Left lung (tissue), 10 donors: Measurements from ENCODE around the gene ATP6V0C. TPM values are rescaled to one million over a fixed set of nuclear protein-coding genes. Genes with fewer than 3 reads are reported as not detected.

Experiments used
- ATAC-seq: fragments of 200-7000 bp; cut with Tn5 transposase; one replicate; pipeline ENCODE4 v1.9.1; 2020; ENCODE audit warnings: moderate library complexity
- DNase-seq, 4 donors: peaks; one replicate each; pipeline ENCODE4 v3.0.0-alpha.2; 2013 to 2020
- H3K27ac ChIP-seq, 2 donors: fragments of 200-600 bp; sonication (generic) in 1 of 2; one replicate each; pipeline versions ENCODE4 v1.5.0 to v1.8.0; 2020 to 2021
- H3K27me3 ChIP-seq, 2 donors: fragments of 200-600 bp; sonication (generic) in 1 of 2; one replicate each; pipeline versions ENCODE4 v1.5.0 to v1.8.0; 2020 to 2021
- H3K36me3 ChIP-seq, 2 donors: fragments of 200-600 bp; sonication (generic) in 1 of 2; one replicate each; pipeline versions ENCODE4 v1.5.0 to v1.8.0; 2020 to 2021
- H3K4me1 ChIP-seq, 2 donors: fragments of 200-600 bp; one replicate each; pipeline ENCODE4 v1.8.0; 2021
- H3K4me3 ChIP-seq, 2 donors: fragments of 200-600 bp; sonication (generic) in 1 of 2; one replicate each; pipeline versions ENCODE4 v1.5.0 to v1.8.0; 2020 to 2021; ENCODE audit warnings: mild to moderate bottlenecking in 1 of 2
- H3K9me3 ChIP-seq, 2 donors: fragments of 200-600 bp; sonication (generic) in 1 of 2; one replicate each; pipeline versions ENCODE4 v1.5.0 to v1.8.0; 2020 to 2021
- CTCF ChIP-seq, 2 donors: fragments of 200-600 bp; sonication (generic) in 1 of 2; IDR thresholded peaks; one replicate each; pipeline versions ENCODE4 v1.5.0 to v1.8.0; 2021; ENCODE audit warnings: antibody characterized with exemption in 2 of 2
- intact Hi-C, 2 donors: fragments of 100-400 bp; cut with DNase I; formaldehyde crosslinking; loops; one replicate each; pipeline versions ENCODE4 v1.11.2 to v1.14.2; 2022
- polyA plus RNA-seq, 6 donors: library from polyadenylated mRNA; unstranded; fragments of 120-200 nt; gene quantifications; one replicate each; pipeline ENCODE4 v1.2.1, GENCODE V29; 2013; ENCODE audit not compliant: insufficient read length in 6 of 6
- total RNA-seq, 2 donors: library from RNA; stranded (reverse); fragmentation: NEBNext Ultra II Directional; extraction: Animal tissue kit (Norgen Biotek cat#: 25700); gene quantifications; one replicate each; pipeline ENCODE4 v1.2.1, GENCODE V29; 2021
- donor health status: DM: no; HTN: yes; CAD: no.
- donor health status: DM: no; HTN: no; CAD: no.

ATP6V0C gene
- total and polyA plus RNA-seq, 8 donors = 76.6 to 333 (median 102) TPM

- TF ChIP-seq CTCF (IDR thresholded peaks at IDR 0.05) = no peak
- intact Hi-C loops = no loop called here
- ATAC-seq = peak; percentile 68
- DNase-seq = peak; percentile 79 to 95 (median 92)
- H3K27me3 ChIP-seq = no peaks in the 10 kb centered on the region
- H3K4me1 ChIP-seq = peaks cover 43 to 80% of the 10 kb centered on the region in 2 donors
- peak within 1 kb of the TSS; percentile 79 to 99 for H3K27ac ChIP-seq
- peaks cover 0 to 61% of the 10 kb centered on the region in 2 donors for H3K36me3 ChIP-seq
- H3K9me3 ChIP-seq = no peaks in the 10 kb centered on the region
- H3K4me3 ChIP-seq = peak within 1 kb of the TSS; percentile 49 to 68
These were observed 6.5 kb downstream of the ATP6V0C start, which contains the start of gene AMDHD2 for GRCh38 chr16:2520097-2520783. TSS of gene AMDHD2 (plus strand) at chr16:2520371. CDS start at chr16:2520459, 88 bp downstream.

- peak overlapping the region; percentile 79 to 99 for H3K27ac ChIP-seq
- peaks cover 0 to 67% of the 10 kb centered on the region in 2 donors for H3K36me3 ChIP-seq
These were observed 7.2 kb downstream of the ATP6V0C start for GRCh38 chr16:2520784-2521531.

GRCh38 chr16:2523801-2524231, 10.1 kb downstream of the ATP6V0C start:
- DNase-seq (peak in 1 of 4 donors; percentile 31), ATAC-seq (no peak)
- H3K27me3 ChIP-seq = no peaks in the 10 kb centered on the region
- H3K4me1 ChIP-seq = peaks cover 12 to 54% of the 10 kb centered on the region in 2 donors
- peaks cover 0 to 86% of the 10 kb centered on the region in 2 donors for H3K36me3 ChIP-seq
- no peaks in the 10 kb centered on the region for H3K9me3 ChIP-seq
- H3K4me3 ChIP-seq = no peak overlapping the region
- intact Hi-C loops = no loop called here
- no peak overlapping the region for H3K27ac ChIP-seq
- TF ChIP-seq CTCF (IDR thresholded peaks at IDR 0.05) = no peak

More at GRCh38 chr16:2520784-2521531, 7.2 kb downstream of the ATP6V0C start:
- intact Hi-C loops = no loop called here
- DNase-seq (peak in 1 of 4 donors; percentile 89), ATAC-seq (peak; percentile 9)
- no peaks in the 10 kb centered on the region for H3K9me3 ChIP-seq
- TF ChIP-seq CTCF (IDR thresholded peaks at IDR 0.05) = no peak
- H3K4me3 ChIP-seq = peak overlapping the region; percentile 49 to 68
- H3K27me3 ChIP-seq = no peaks in the 10 kb centered on the region
- peaks cover 37 to 78% of the 10 kb centered on the region in 2 donors for H3K4me1 ChIP-seq

- TF ChIP-seq CTCF (IDR thresholded peaks at IDR 0.05) = no peak
- DNase-seq (peak in 1 of 4 donors; percentile 13), ATAC-seq (no peak)
- no peaks in the 10 kb centered on the region for H3K9me3 ChIP-seq
- intact Hi-C loops = no loop called here
- H3K4me3 ChIP-seq = no peak overlapping the region
- no peaks in the 10 kb centered on the region for H3K27me3 ChIP-seq
- peaks cover 8 to 48% of the 10 kb centered on the region in 2 donors for H3K4me1 ChIP-seq
- peaks cover 0 to 86% of the 10 kb centered on the region in 2 donors for H3K36me3 ChIP-seq
- no peak overlapping the region for H3K27ac ChIP-seq
These were observed 10.7 kb downstream of the ATP6V0C start for GRCh38 chr16:2524339-2524938.
